AG09309 (cell line): ENCODE data around the gene FSTL4.

Experiments
- DNase-seq: peaks from one replicate; pipeline ENCODE4 v3.0.0-alpha.2; 2010; ENCODE audit warnings: low read depth
- H3K4me3 ChIP-seq: 2 replicates; pipeline ENCODE4 v1.5.1; 2011; ENCODE audit warnings: mild to moderate bottlenecking, low read depth, low read length, moderate library complexity; ENCODE audit not compliant: control insufficient read depth
- CTCF ChIP-seq: IDR thresholded peaks from 2 replicates; pipeline ENCODE4 v1.5.1; 2011; ENCODE audit warnings: mild to moderate bottlenecking, low read depth, low read length, inconsistent platforms; ENCODE audit not compliant: insufficient read depth, control insufficient read depth; ENCODE audit errors: missing control alignments

The FSTL4 gene

GRCh38 chr5:133467826-133468463 is 144.4 kb downstream of the FSTL4 start:
- DNase-seq = no peak
- no peak for TF ChIP-seq CTCF
- no peak overlapping the region for H3K4me3 ChIP-seq

GRCh38 chr5:133467335-133467779 is 145.0 kb downstream of the FSTL4 start:
- no peak for TF ChIP-seq CTCF
- no peak for DNase-seq
- no peak overlapping the region for H3K4me3 ChIP-seq

GRCh38 chr5:133466556-133467334 is 145.6 kb downstream of the FSTL4 start:
- H3K4me3 ChIP-seq = no peak overlapping the region
- TF ChIP-seq CTCF = no peak
- DNase-seq = no peak

GRCh38 chr5:133464013-133464412 is 148.3 kb downstream of the FSTL4 start:
- no peak overlapping the region for H3K4me3 ChIP-seq
- TF ChIP-seq CTCF = no peak
- DNase-seq = no peak

GRCh38 chr5:133461796-133462516 is 150.4 kb downstream of the FSTL4 start:
- TF ChIP-seq CTCF = no peak
- DNase-seq = no peak

GRCh38 chr5:133460172-133460758 is 152.1 kb downstream of the FSTL4 start:
- TF ChIP-seq CTCF = peak; percentile 64
- DNase-seq = no peak

More at GRCh38 chr5:133461796-133462516, 150.4 kb downstream of the FSTL4 start:
- H3K4me3 ChIP-seq = no peak overlapping the region

More at GRCh38 chr5:133460172-133460758, 152.1 kb downstream of the FSTL4 start:
- no peak overlapping the region for H3K4me3 ChIP-seq
